SK-N-SH treated with all-trans-retinoic acid at 6 μM for 48 hours (cell line): ENCODE results near the gene ADAM10.
A peak's percentile ranks its signal among the peaks of the same experiment; 100 is the strongest.

ENCODE experiments used
- ATAC-seq: fragments of 200-7000 bp; cut with Tn5 transposase; 3 replicates; pipeline ENCODE4 v1.9.1; 2020; ENCODE audit warnings: mild to moderate bottlenecking, moderate library complexity
- ARNTL ChIP-seq: fragments of 450-650 bp; formaldehyde crosslinking; IDR thresholded peaks from 2 replicates; pipeline ENCODE4 v1.5.0; 2020; ENCODE audit warnings: low read depth, mild to moderate bottlenecking, moderate library complexity, borderline replicate concordance
- BACH2 ChIP-seq: fragments of 250-450 bp; sonication (Bioruptor Pico); IDR thresholded peaks from 2 replicates; pipeline ENCODE4 v1.9.0; 2021; ENCODE audit warnings: mild to moderate bottlenecking, borderline replicate concordance
- CSDC2 ChIP-seq: fragments of 250-450 bp; sonication (Bioruptor Pico); IDR thresholded peaks from 2 replicates; pipeline ENCODE4 v1.5.0; 2020; ENCODE audit warnings: mild to moderate bottlenecking, moderate library complexity
- ESRRG ChIP-seq: fragments of 250-450 bp; sonication (Bioruptor Pico); IDR thresholded peaks from 2 replicates; pipeline ENCODE4 v1.6.1; 2021; ENCODE audit warnings: mild to moderate bottlenecking
- GLIS3 ChIP-seq: fragments of 250-450 bp; sonication (Bioruptor Pico); IDR thresholded peaks from 2 replicates; pipeline ENCODE4 v1.5.0; 2020; ENCODE audit warnings: mild to moderate bottlenecking, moderate library complexity
- ISL1 ChIP-seq: fragments of 250-450 bp; sonication (Bioruptor Pico); IDR thresholded peaks from 2 replicates; pipeline ENCODE4 v2.1.2; 2022; ENCODE audit warnings: mild to moderate bottlenecking, moderate library complexity
- OSR1 ChIP-seq: fragments of 250-450 bp; sonication (Bioruptor Pico); IDR thresholded peaks from 2 replicates; pipeline ENCODE4 v1.8.0; 2022; ENCODE audit warnings: moderate library complexity, mild to moderate bottlenecking, inconsistent platforms
- POU6F1 ChIP-seq: fragments of 250-450 bp; sonication (Bioruptor Pico); IDR thresholded peaks from 2 replicates; pipeline ENCODE4 v1.8.0; 2021; ENCODE audit warnings: low read depth, mild to moderate bottlenecking, moderate library complexity, borderline replicate concordance
- SNAI2 ChIP-seq: fragments of 250-450 bp; sonication (Bioruptor Pico); IDR thresholded peaks from 2 replicates; pipeline ENCODE4 v1.5.0; 2020; ENCODE audit warnings: mild to moderate bottlenecking, moderate library complexity
- TCF4 ChIP-seq: fragments of 250-450 bp; sonication (Bioruptor Pico); IDR thresholded peaks from 2 replicates; pipeline ENCODE4 v1.8.0; 2021; ENCODE audit warnings: mild to moderate bottlenecking, moderate library complexity, borderline replicate concordance
- ZC3H10 ChIP-seq: fragments of 250-450 bp; sonication (Bioruptor Pico); IDR thresholded peaks from 2 replicates; pipeline ENCODE4 v1.5.1; 2021; ENCODE audit warnings: mild to moderate bottlenecking, moderate library complexity
- ZFP3 ChIP-seq: fragments of 250-450 bp; sonication (Bioruptor Pico); IDR thresholded peaks from 2 replicates; pipeline ENCODE4 v1.5.0; 2020; ENCODE audit warnings: mild to moderate bottlenecking, moderate library complexity
- ZFP30 ChIP-seq: fragments of 450-650 bp; formaldehyde crosslinking; IDR thresholded peaks from 2 replicates; pipeline ENCODE4 v1.5.0; 2022; ENCODE audit warnings: mild to moderate bottlenecking, moderate library complexity
- ZNF565 ChIP-seq: fragments of 450-650 bp; formaldehyde crosslinking; conservative IDR thresholded peaks from 2 replicates; pipeline ENCODE4 v1.5.0; 2020; ENCODE audit warnings: low read depth, mild to moderate bottlenecking, moderate library complexity
- ZNF70 ChIP-seq: fragments of 450-650 bp; formaldehyde crosslinking; IDR thresholded peaks from 2 replicates; pipeline ENCODE4 v1.5.0; 2020; ENCODE audit warnings: mild to moderate bottlenecking, moderate library complexity
- ZNF8 ChIP-seq: fragments of 450-650 bp; formaldehyde crosslinking; IDR thresholded peaks from 2 replicates; pipeline ENCODE4 v1.5.0; 2020; ENCODE audit warnings: mild to moderate bottlenecking, moderate library complexity
- TF ChIP-seq, protein P1 (sequence below): fragments of 250-450 bp; sonication (Bioruptor Pico); IDR thresholded peaks from 2 replicates; pipeline ENCODE4 v1.5.1; 2021; ENCODE audit warnings: mild to moderate bottlenecking, moderate library complexity
- TF ChIP-seq, protein P2 (sequence below): fragments of 250-450 bp; sonication (Bioruptor Pico); IDR thresholded peaks from 2 replicates; pipeline ENCODE4 v1.8.0; 2020; ENCODE audit warnings: mild to moderate bottlenecking, moderate library complexity, borderline replicate concordance
- TF ChIP-seq, protein P3 (sequence below): fragments of 250-450 bp; sonication (Bioruptor Pico); IDR thresholded peaks from 2 replicates; pipeline ENCODE4 v1.5.1; 2020; ENCODE audit warnings: low read depth, mild to moderate bottlenecking, moderate library complexity
- TF ChIP-seq, protein P4 (sequence below): fragments of 250-450 bp; sonication (Bioruptor Pico); IDR thresholded peaks from 2 replicates; pipeline ENCODE4 v1.5.0; 2020; ENCODE audit warnings: mild to moderate bottlenecking, moderate library complexity

The ADAM10 gene

GRCh38 chr15:58741032-58741431, 8.5 kb downstream of the ADAM10 start:
- TF ChIP-seq TCF4 (CRISPR knock-in tag) (no peak), ZFP3 (CRISPR knock-in tag) (no peak)
- ATAC-seq = no peak

DNA sequence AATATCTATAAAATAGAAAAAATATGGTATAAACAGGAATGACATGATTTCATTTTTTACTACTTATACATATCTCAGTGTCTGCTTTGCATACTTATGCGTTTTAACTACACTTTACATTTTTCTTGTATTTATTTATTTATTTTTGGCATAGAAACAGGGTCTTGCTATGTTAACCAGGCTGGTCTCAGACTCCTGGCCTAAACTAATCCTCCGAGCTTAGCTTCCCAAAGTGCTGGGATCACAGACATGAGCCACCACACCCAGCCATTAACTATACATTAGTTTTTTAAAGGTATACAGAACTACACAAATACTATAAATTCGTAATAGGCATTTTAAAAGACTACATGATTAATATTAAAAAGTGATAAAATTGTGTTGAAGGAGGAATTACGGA, 9.1 kb downstream of the ADAM10 start:
- no peak for ATAC-seq
- TF ChIP-seq GLIS3 (CRISPR knock-in tag) (no peak), ZFP3 (CRISPR knock-in tag) (no peak), ZC3H10 (CRISPR knock-in tag) (no peak), POU6F1 (CRISPR knock-in tag) (no peak), ZNF565 (CRISPR knock-in tag) (no peak), OSR1 (no peak), SNAI2 (CRISPR knock-in tag) (no peak), ISL1 (CRISPR knock-in tag) (no peak), ZNF70 (CRISPR knock-in tag) (no peak), ZNF8 (no peak), ZFP30 (no peak)
- TF ChIP-seq, protein P1, sequence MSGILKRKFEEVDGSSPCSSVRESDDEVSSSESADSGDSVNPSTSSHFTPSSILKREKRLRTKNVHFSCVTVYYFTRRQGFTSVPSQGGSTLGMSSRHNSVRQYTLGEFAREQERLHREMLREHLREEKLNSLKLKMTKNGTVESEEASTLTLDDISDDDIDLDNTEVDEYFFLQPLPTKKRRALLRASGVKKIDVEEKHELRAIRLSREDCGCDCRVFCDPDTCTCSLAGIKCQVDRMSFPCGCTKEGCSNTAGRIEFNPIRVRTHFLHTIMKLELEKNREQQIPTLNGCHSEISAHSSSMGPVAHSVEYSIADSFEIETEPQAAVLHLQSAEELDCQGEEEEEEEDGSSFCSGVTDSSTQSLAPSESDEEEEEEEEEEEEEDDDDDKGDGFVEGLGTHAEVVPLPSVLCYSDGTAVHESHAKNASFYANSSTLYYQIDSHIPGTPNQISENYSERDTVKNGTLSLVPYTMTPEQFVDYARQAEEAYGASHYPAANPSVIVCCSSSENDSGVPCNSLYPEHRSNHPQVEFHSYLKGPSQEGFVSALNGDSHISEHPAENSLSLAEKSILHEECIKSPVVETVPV (CRISPR knock-in tag) = no peak
- TF ChIP-seq, protein P2, sequence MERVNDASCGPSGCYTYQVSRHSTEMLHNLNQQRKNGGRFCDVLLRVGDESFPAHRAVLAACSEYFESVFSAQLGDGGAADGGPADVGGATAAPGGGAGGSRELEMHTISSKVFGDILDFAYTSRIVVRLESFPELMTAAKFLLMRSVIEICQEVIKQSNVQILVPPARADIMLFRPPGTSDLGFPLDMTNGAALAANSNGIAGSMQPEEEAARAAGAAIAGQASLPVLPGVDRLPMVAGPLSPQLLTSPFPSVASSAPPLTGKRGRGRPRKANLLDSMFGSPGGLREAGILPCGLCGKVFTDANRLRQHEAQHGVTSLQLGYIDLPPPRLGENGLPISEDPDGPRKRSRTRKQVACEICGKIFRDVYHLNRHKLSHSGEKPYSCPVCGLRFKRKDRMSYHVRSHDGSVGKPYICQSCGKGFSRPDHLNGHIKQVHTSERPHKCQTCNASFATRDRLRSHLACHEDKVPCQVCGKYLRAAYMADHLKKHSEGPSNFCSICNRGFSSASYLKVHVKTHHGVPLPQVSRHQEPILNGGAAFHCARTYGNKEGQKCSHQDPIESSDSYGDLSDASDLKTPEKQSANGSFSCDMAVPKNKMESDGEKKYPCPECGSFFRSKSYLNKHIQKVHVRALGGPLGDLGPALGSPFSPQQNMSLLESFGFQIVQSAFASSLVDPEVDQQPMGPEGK (CRISPR knock-in tag) = no peak

GRCh38 chr15:58738046-58738707, 11.3 kb downstream of the ADAM10 start:
- TF ChIP-seq ISL1 (CRISPR knock-in tag) = no peak
- TF ChIP-seq, protein P3, sequence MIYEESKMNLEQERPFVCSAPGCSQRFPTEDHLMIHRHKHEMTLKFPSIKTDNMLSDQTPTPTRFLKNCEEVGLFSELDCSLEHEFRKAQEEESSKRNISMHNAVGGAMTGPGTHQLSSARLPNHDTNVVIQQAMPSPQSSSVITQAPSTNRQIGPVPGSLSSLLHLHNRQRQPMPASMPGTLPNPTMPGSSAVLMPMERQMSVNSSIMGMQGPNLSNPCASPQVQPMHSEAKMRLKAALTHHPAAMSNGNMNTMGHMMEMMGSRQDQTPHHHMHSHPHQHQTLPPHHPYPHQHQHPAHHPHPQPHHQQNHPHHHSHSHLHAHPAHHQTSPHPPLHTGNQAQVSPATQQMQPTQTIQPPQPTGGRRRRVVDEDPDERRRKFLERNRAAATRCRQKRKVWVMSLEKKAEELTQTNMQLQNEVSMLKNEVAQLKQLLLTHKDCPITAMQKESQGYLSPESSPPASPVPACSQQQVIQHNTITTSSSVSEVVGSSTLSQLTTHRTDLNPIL (CRISPR knock-in tag) = no peak
- TF ChIP-seq GLIS3 (CRISPR knock-in tag) = no peak
- peak; percentile 47; the same call in 2 of the 3 replicates for ATAC-seq

DNA sequence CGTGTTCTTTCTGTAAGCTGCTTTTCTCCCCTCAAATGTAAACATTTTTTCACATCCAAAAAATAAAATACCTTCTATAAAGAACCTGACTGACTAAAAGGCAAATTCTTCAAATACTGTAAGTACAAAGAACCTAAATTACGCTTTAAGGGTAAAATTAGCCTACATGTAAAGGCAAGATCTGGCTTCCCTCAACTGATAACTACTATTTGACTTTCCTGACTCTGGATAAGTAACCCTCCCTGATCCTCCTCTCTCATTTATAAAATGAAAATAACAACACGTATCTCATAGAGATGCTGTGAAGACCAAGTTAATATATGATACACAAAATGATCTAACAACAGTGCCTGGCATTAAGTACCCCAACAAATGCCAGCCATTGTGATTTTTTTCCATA, 12.2 kb downstream of the ADAM10 start:
- ATAC-seq = no peak
- TF ChIP-seq ZFP30 = no peak
- TF ChIP-seq ZNF565 (CRISPR knock-in tag) = no peak
- TF ChIP-seq ZC3H10 (CRISPR knock-in tag) = no peak
- TF ChIP-seq, protein P3 (CRISPR knock-in tag) = no peak
- TF ChIP-seq BACH2 (CRISPR knock-in tag) = no peak
- TF ChIP-seq ISL1 (CRISPR knock-in tag) = no peak
- TF ChIP-seq CSDC2 = no peak
- no peak for TF ChIP-seq ESRRG (CRISPR knock-in tag)
- TF ChIP-seq GLIS3 (CRISPR knock-in tag) = no peak

- no peak for ATAC-seq
- TF ChIP-seq BACH2 (CRISPR knock-in tag) (no peak), OSR1 (no peak), SNAI2 (CRISPR knock-in tag) (no peak), ESRRG (CRISPR knock-in tag) (no peak), ZNF565 (CRISPR knock-in tag) (no peak), GLIS3 (CRISPR knock-in tag) (no peak), ZNF70 (CRISPR knock-in tag) (no peak), ARNTL (CRISPR knock-in tag) (no peak)
- TF ChIP-seq, protein P2 (CRISPR knock-in tag) = no peak
- TF ChIP-seq, protein P4, sequence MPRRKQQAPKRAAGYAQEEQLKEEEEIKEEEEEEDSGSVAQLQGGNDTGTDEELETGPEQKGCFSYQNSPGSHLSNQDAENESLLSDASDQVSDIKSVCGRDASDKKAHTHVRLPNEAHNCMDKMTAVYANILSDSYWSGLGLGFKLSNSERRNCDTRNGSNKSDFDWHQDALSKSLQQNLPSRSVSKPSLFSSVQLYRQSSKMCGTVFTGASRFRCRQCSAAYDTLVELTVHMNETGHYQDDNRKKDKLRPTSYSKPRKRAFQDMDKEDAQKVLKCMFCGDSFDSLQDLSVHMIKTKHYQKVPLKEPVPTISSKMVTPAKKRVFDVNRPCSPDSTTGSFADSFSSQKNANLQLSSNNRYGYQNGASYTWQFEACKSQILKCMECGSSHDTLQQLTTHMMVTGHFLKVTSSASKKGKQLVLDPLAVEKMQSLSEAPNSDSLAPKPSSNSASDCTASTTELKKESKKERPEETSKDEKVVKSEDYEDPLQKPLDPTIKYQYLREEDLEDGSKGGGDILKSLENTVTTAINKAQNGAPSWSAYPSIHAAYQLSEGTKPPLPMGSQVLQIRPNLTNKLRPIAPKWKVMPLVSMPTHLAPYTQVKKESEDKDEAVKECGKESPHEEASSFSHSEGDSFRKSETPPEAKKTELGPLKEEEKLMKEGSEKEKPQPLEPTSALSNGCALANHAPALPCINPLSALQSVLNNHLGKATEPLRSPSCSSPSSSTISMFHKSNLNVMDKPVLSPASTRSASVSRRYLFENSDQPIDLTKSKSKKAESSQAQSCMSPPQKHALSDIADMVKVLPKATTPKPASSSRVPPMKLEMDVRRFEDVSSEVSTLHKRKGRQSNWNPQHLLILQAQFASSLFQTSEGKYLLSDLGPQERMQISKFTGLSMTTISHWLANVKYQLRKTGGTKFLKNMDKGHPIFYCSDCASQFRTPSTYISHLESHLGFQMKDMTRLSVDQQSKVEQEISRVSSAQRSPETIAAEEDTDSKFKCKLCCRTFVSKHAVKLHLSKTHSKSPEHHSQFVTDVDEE = no peak
Observed at GRCh38 chr15:58736018-58736643, 13.4 kb downstream of the ADAM10 start.
